PFSK-1 (cell line): Measurements from ENCODE around the gene CWC27.

ENCODE experiments used
- FOXP2 ChIP-seq: optimal IDR thresholded peaks from 2 replicates; pipeline ENCODE3; 2011; ENCODE audit warnings: borderline replicate concordance, control low read depth, inconsistent platforms; ENCODE audit not compliant: insufficient read depth; ENCODE audit errors: extremely low read length, extremely low read depth
- POLR2AphosphoS5 ChIP-seq: IDR thresholded peaks from 2 replicates; pipeline ENCODE4 v1.6.1; 2012; ENCODE audit warnings: low read depth, mild to moderate bottlenecking, control low read depth, low read length, moderate library complexity
- REST ChIP-seq, 2 experiments: IDR thresholded peaks; 2 replicates each; pipeline versions ENCODE4 v1.6.1 to v1.8.0; 2011 to 2012; ENCODE audit warnings: low read depth in 2 of 2, low read length in 2 of 2, control low read depth in 1 of 2, inconsistent platforms in 1 of 2, mild to moderate bottlenecking in 1 of 2, moderate library complexity in 1 of 2; ENCODE audit not compliant: insufficient read depth in 1 of 2
- SIN3A ChIP-seq: IDR thresholded peaks from 2 replicates; pipeline ENCODE4 v1.6.1; 2012; ENCODE audit warnings: mild to moderate bottlenecking, low read length, moderate library complexity, borderline replicate concordance; ENCODE audit not compliant: insufficient read depth
- TAF1 ChIP-seq: IDR thresholded peaks from 2 replicates; pipeline ENCODE4 v1.6.1; 2012; ENCODE audit warnings: low read length, control low read depth, borderline replicate concordance; ENCODE audit not compliant: insufficient read depth

CWC27 gene

DNA sequence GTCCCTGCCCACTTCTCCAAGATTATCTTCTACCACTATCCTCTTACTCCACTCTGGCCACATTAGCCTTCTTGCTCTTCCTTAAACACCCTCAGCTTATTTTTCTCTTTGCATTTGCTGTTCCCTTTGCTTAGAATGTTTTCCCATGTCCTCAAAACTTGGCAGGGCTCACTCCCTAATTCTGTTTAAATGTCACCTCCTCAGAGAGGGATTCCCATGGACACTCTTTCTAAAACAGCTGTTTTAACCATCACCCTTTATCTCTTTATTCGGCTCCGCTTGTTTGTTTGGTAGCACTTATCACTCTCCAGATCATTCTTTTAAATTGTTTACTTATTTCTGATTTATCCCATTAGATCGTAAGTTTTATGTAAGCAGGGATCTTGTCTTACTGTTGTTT, 278.5 kb downstream of the CWC27 start:
- no peak for TF ChIP-seq TAF1
- no peak for TF ChIP-seq POLR2AphosphoS5
- TF ChIP-seq REST (IDR thresholded peaks at IDR 0.05; ENCODE audit: insufficient read depth in 1 of 2, low read depth in 2 of 2, low read length in 2 of 2) = no peak
- TF ChIP-seq SIN3A = no peak
- TF ChIP-seq FOXP2 = no peak

DNA sequence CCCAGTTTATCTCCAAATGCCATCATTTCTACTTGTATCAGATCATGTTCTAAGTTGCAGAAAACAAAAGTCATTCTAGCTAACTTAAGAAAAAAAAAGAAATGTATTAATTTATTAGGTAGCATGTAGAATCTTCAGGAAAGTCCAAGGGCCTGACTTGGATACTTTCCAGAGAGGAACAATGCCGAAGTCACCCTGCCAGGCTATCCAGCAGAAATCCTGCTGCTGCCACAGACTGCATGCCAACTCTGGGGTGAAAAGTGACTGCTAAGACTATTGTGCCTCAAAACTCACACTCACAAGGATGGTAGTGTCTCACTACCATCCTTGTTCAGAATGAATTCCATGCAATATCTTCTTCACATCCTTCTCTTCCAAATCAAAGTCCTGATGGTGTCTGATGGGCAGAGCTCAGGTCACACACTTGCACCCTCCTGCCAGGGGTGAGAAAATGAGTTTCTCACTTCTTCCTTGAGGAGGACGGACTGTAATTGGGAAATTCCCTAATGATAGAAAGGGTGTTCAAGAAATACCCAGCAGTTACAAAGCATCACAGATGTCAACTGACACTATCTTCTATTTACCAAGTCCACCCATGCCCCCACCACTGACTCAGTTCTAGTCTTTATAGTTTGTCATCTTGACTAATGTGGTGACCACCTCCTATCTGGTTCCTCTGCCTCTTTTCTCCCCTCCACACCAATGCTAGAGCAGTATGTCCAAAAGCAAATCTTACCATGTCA, 279.4 kb downstream of the CWC27 start:
- TF ChIP-seq SIN3A (no peak), FOXP2 (no peak), REST (IDR thresholded peaks at IDR 0.05; ENCODE audit: insufficient read depth in 1 of 2, low read depth in 2 of 2, low read length in 2 of 2) (no peak), TAF1 (no peak), POLR2AphosphoS5 (no peak)

- TF ChIP-seq REST (IDR thresholded peaks at IDR 0.05; ENCODE audit: insufficient read depth in 1 of 2, low read depth in 2 of 2, low read length in 2 of 2) = no peak
- no peak for TF ChIP-seq SIN3A
- TF ChIP-seq FOXP2 = no peak
- no peak for TF ChIP-seq POLR2AphosphoS5
- no peak for TF ChIP-seq TAF1
Measured at GRCh38 chr5:65050140-65050539, 281.4 kb downstream of the CWC27 start.

DNA sequence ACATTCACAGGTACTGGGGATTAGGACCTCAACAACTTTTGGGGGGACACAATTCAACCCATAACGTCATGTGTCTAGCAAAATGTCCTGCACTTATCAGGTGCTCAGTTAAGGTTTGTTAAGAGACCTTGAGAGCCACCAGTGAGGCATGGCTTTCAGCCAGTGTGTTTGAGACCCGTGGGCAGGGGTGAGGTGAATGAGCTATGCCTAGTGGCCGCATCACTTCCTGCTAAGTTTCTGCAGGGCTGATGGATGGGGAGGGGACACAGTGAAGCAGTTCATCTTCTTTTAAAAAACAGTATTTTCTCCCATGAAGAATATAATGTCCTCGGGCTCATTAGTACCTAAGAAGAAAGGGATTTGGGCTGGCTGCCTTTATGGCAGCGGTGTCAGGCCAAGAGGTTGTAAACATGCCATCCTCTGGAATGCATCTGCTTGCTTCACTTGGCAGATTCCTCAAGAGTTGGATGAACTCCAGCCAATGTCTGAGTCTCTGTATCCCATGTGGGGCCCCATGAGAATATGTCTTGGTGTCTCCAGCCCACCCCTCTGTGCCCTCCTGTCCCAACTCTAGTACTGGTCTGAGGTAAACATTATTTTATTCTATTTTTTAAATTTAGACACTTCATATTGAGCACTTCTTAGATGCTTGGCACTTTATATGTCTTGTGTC, 282.2 kb downstream of the CWC27 start:
- TF ChIP-seq REST (IDR thresholded peaks at IDR 0.05; ENCODE audit: insufficient read depth in 1 of 2, low read depth in 2 of 2, low read length in 2 of 2) = no peak
- TF ChIP-seq FOXP2 = no peak
- no peak for TF ChIP-seq TAF1
- TF ChIP-seq POLR2AphosphoS5 = no peak
- TF ChIP-seq SIN3A = no peak
